Activated naive CD8-positive, alpha-beta T cell treated with anti-CD3 and anti-CD28 coated beads, Interleukin-2, amount 50 U/mL, for 16 hours (primary cell): ENCODE data around the gene STX19.
"Not testable (repeated sequence)": the region's sequence is repeated elsewhere in the genome, so short reads cannot be mapped to it uniquely, and the experiment has no call there.

Experiments
- DNase-seq: peaks from one replicate; pipeline ENCODE4 v3.0.0-alpha.2; 2020; ENCODE audit warnings: low read depth, low spot score

STX19 gene, protein sequence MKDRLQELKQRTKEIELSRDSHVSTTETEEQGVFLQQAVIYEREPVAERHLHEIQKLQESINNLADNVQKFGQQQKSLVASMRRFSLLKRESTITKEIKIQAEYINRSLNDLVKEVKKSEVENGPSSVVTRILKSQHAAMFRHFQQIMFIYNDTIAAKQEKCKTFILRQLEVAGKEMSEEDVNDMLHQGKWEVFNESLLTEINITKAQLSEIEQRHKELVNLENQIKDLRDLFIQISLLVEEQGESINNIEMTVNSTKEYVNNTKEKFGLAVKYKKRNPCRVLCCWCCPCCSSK

GRCh38 chr3:94028093-94028837 lies at the start of gene STX19:
STX19 (minus strand) TSS chr3:94028597; CDS start chr3:94015269, 13,328 bp downstream.
- DNase-seq: no peak

GRCh38 chr3:94076055-94076454 lies 47.7 kb upstream of the STX19 start:
- no peak for DNase-seq

GRCh38 chr3:94071713-94072284 lies 43.4 kb upstream of the STX19 start:
- no peak for DNase-seq

GRCh38 chr3:94070341-94070911 lies 42.0 kb upstream of the STX19 start:
- DNase-seq: no peak

DNA sequence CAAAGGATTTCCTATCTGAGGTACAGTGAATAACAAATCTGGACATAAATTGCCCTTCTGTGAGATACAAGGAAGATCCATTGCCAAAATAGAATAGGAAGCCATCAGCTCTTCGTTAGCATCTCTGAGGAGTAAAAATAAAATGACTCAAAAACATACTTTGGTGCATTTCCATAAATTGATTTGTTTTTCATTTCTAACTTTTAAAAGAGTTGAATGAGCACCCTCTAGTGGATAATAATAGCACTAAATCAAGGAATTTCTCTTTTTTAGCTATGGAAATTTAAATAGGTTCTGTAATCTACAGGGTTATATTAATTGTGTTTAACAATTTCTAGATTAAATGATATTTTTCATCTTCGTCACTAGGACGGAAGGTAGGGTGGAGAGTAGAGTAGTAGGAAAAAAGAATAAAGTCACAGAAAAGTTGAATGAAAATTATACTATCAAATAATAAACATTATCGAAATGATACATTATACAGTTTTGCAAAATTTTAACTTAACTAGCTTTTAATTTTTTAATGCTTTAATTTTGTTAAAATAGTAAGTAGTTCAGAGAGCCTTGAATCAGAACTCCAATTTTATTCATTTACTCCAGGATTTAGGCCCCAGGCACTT lies 40.9 kb upstream of the STX19 start:
- DNase-seq: no peak

- DNase-seq: no peak
These were observed 38.4 kb upstream of the STX19 start for GRCh38 chr3:94066506-94067500.

GRCh38 chr3:94065819-94066480 lies 37.6 kb upstream of the STX19 start:
- DNase-seq: no peak

DNA sequence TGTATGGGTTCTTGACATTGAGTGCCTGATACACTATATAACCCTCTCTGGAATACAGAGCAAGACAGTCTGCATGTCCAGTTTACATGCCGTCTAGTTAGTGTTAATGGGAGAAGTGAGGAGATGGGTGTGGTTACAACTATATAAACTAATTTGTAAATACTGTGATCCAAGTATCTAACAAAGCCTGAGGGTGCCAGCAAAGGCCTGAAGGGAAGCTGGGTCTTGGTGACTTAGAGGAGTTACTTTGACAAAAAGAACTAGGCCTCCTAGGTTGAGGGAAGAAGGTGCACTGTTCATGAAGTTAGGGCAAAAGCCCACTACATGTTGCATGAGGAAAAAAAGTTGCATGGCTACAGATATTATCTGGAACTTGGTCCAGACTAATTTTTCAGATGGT lies 36.7 kb upstream of the STX19 start:
- DNase-seq: no peak

GRCh38 chr3:94064243-94064860 lies 36.0 kb upstream of the STX19 start:
- no peak for DNase-seq

GRCh38 chr3:94063496-94064119 lies 35.2 kb upstream of the STX19 start:
- no peak for DNase-seq

- DNase-seq: peak; percentile 51
These were observed 34.4 kb upstream of the STX19 start, which contains the start of the genes DHFR2 and NSUN3 for GRCh38 chr3:94062513-94063404. DHFR2 (minus strand) TSS chr3:94062916; CDS start chr3:94061511, 1,405 bp downstream. NSUN3 (plus strand) TSS chr3:94063061; CDS start chr3:94063127, 66 bp downstream.

DNA sequence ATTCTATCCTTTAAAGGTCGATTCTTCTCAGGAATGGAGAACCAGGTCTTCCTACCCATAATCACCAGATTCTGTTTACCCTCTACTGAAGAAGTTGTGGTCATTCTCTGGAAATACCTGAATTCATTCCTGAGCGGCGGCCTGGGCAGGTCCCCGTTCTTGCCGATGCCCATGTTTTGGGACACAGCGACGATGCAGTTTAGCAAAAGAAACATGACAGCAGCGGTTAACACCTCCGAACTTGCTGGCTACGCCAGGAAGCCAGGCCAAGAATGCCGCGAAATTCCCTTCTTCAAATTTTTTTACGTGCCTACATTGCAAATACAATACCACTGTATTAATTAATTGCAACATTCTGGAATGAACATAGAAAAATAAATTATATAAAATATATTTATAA lies 32.9 kb upstream of the STX19 start:
- no peak for DNase-seq

DNA sequence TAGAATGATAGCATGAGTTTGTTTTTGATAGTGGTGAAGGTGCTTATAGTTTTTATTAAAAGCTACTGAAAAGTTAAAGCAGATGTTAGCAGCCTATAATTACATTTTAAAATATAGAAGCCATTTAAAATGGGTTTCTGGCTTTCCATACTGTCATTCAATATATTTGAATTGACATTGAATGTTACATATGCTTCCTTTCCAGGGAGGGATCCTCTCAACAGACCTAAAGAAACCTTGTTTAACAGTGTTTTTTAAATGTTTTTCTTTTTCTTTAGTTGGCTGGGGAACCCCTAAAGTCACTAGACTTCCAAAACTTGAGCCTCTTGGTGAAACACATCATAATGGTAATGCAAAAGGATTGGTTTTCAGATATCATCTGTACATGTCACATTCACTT lies 22.1 kb upstream of the STX19 start:
- DNase-seq: no peak

DNA sequence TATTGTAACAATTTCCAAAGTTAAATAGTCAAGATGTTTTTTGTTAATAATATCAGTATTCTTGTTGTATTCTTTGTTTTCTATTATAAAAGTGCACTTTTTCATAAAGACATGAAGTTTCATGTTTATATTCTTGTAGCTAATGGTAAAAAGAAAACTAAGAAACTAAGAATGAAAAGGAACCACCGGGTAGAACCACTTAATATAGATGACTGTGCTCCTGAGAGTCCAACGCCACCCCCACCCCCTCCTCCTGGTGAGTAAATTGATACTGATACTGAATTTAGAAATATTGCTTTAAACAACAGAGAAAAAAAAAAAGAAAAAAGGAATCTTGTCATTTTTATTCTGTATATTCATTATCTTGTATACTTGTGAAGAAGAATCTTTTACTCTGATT lies 20.9 kb upstream of the STX19 start:
- DNase-seq: no peak

GRCh38 chr3:94046533-94046932 lies 18.1 kb upstream of the STX19 start:
- DNase-seq: no peak

DNA sequence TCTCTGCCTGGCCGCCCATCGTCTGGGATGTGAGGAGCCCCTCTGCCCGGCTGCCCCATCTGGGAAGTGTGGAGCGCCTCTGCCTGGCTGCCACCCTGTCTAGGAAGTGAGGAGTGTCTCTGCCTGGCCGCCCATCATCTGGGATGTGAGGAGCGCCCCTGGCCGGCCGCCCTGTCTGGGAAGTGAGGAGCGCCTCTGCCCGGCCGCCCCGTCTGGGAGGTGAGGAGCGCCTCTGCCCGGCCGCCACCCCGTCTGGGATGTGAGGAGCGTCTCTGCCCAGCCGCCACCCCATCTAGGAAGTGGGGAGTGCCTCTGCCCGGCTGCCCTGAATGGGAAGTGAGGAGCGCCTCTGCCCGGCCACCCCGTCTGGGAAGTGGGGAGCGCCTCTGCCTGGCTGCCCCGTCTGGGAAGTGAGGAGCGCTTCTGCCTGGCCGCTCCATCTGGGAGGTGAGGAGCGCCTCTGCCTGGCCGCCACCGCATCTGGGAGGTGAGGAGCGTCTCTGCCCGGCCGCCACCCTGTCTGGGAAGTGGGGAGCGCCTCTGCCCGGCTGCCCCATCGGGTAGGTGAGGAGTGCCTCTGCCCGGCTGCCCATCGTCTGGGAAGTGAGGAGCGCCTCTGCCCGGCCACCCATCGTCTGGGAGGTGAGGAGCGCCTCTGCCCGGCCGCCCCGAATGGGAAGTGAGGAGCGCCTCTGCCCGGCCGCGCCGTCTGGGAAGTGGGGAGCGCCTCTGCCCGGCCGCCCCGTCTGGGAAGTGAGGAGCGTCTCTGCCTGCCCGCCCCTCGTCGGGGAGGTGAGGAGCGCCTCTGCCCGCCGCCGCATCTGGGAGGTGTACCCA lies 15.9 kb upstream of the STX19 start:
- not testable (repeated sequence) for DNase-seq

GRCh38 chr3:94043285-94043684 lies 14.9 kb upstream of the STX19 start:
- no peak for DNase-seq
